ENCODE measurements around the gene LMNTD1.

LMNTD1 gene

GRCh38 chr12:25587346-25587745, 34.3 kb upstream of the LMNTD1 start:
- TF ChIP-seq EZH2phosphoT487 (IDR thresholded peaks at IDR 0.05; ENCODE audit: borderline replicate concordance, low read length) (no peak), CTCF (IDR thresholded peaks at IDR 0.05; ENCODE audit: low read depth, low read length, poor library complexity, severe bottlenecking) (no peak)
- Histone ChIP-seq H3K9me3 (ENCODE audit: control insufficient read depth, insufficient read depth, low read length) (no peaks in the 10 kb centered on the region), H3K4me1 (ENCODE audit: control insufficient read depth, low read length) (no peaks in the 10 kb centered on the region), H3K9me2 (replicated peaks; ENCODE audit: control insufficient read depth, low read length) (no peaks in the 10 kb centered on the region), H3F3A (ENCODE audit: control insufficient read depth, insufficient read depth) (no peaks in the 10 kb centered on the region), H3K27me3 (ENCODE audit: control insufficient read depth, low read length) (no peaks in the 10 kb centered on the region; the same call in 1 of the 2 replicates), H3K79me2 (ENCODE audit: control insufficient read depth, low read length) (no peaks in the 10 kb centered on the region), H3K4me2 (ENCODE audit: low read length) (no peak overlapping the region), H3K4me3 (ENCODE audit: low read length) (no peak overlapping the region), H4K20me1 (ENCODE audit: control insufficient read depth, insufficient read depth, low read depth, low read length) (no peaks in the 10 kb centered on the region), H3K36me3 (ENCODE audit: control insufficient read depth, low read length) (no peaks in the 10 kb centered on the region), H3K27ac (ENCODE audit: low read depth, low read length) (no peak overlapping the region)

DNA sequence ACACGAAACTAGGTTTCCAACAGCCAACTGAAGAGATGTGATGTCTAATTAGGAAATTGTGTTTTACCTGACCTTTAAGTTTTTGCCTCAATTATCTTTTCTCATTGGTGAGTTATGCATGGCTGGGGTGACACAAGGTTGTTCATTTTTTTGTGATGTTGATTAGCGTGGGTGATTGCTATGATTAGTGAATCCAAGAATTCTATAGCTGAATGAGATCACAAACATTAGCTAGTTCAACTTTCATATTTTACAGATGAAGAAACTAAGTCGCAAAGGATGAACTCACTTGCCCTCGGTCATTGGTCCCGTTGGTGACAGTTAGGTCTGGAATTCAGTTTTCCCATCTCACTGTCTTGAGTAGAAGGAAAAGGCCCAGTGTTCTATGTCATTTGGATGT, 32.6 kb upstream of the LMNTD1 start:
- no peaks in the 10 kb centered on the region for H3K4me1 ChIP-seq (ENCODE audit: control insufficient read depth, low read length)
- no peaks in the 10 kb centered on the region for H3K9me3 ChIP-seq (ENCODE audit: control insufficient read depth, insufficient read depth, low read length)
- no peak for TF ChIP-seq CTCF (IDR thresholded peaks at IDR 0.05; ENCODE audit: low read depth, low read length, poor library complexity, severe bottlenecking)
- no peak for TF ChIP-seq EZH2phosphoT487 (IDR thresholded peaks at IDR 0.05; ENCODE audit: borderline replicate concordance, low read length)
- no peak overlapping the region for H3K27ac ChIP-seq (ENCODE audit: low read depth, low read length)
- H3K4me3 ChIP-seq (ENCODE audit: low read length), result no peak overlapping the region
- H3F3A ChIP-seq (ENCODE audit: control insufficient read depth, insufficient read depth), result no peaks in the 10 kb centered on the region
- no peaks in the 10 kb centered on the region; the same call in 1 of the 2 replicates for H3K27me3 ChIP-seq (ENCODE audit: control insufficient read depth, low read length)
- no peak overlapping the region for H3K4me2 ChIP-seq (ENCODE audit: low read length)
- H3K79me2 ChIP-seq (ENCODE audit: control insufficient read depth, low read length), result no peaks in the 10 kb centered on the region
- H3K36me3 ChIP-seq (ENCODE audit: control insufficient read depth, low read length), result no peaks in the 10 kb centered on the region
- H3K9me2 ChIP-seq (replicated peaks; ENCODE audit: control insufficient read depth, low read length), result no peaks in the 10 kb centered on the region
- no peaks in the 10 kb centered on the region for H4K20me1 ChIP-seq (ENCODE audit: control insufficient read depth, insufficient read depth, low read depth, low read length)

DNA sequence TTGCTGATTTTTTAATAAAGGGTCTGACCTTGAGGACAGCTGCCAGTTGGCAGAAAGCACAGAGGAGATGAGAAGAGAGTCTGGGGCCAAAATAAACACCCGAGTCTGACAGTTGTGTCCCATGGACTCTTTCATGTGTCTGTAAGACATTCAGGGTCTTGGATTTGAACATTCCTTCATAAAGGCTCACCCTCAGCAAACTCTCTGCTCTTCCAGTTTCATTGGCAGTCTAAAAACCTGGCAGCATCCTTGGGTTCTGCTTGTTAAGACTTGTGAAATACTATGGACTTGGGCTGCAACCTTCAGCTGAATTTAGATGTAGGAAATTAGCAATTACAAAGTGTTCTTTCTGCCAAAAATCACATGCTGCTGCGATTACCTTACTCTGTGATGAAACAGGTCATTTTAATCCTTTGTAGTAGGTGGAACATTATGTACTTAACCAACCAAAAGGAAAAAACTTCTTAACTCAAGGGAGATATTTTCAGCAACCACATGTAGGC, 32.0 kb upstream of the LMNTD1 start:
- Histone ChIP-seq H3K9me2 (replicated peaks; ENCODE audit: control insufficient read depth, low read length) (no peaks in the 10 kb centered on the region), H4K20me1 (ENCODE audit: control insufficient read depth, insufficient read depth, low read depth, low read length) (no peaks in the 10 kb centered on the region), H3K27ac (ENCODE audit: low read depth, low read length) (no peak overlapping the region), H3K79me2 (ENCODE audit: control insufficient read depth, low read length) (no peaks in the 10 kb centered on the region), H3K4me3 (ENCODE audit: low read length) (no peak overlapping the region), H3K9me3 (ENCODE audit: control insufficient read depth, insufficient read depth, low read length) (no peaks in the 10 kb centered on the region), H3K4me1 (ENCODE audit: control insufficient read depth, low read length) (no peaks in the 10 kb centered on the region), H3K4me2 (ENCODE audit: low read length) (no peak overlapping the region), H3K27me3 (ENCODE audit: control insufficient read depth, low read length) (no peaks in the 10 kb centered on the region; the same call in 1 of the 2 replicates), H3K36me3 (ENCODE audit: control insufficient read depth, low read length) (no peaks in the 10 kb centered on the region), H3F3A (ENCODE audit: control insufficient read depth, insufficient read depth) (no peaks in the 10 kb centered on the region)
- TF ChIP-seq EZH2phosphoT487 (IDR thresholded peaks at IDR 0.05; ENCODE audit: borderline replicate concordance, low read length) (no peak), CTCF (IDR thresholded peaks at IDR 0.05; ENCODE audit: low read depth, low read length, poor library complexity, severe bottlenecking) (no peak)

Data from DOHH2 (cell line).